ENCODE results near the gene DNM3.

The DNM3 gene

GRCh38 chr1:171910786-171911185 lies 69.5 kb downstream of the DNM3 start:
- Histone ChIP-seq H3K4me3 (ENCODE audit: control insufficient read depth in 1 of 7, extremely low read depth in 1 of 7, insufficient read depth in 4 of 7, low read depth in 2 of 7, low read length in 6 of 7) (no peak overlapping the region), H3K4me1 (ENCODE audit: control extremely low read depth in 1 of 4, control insufficient read depth in 4 of 4, insufficient read depth in 4 of 4, low read length in 3 of 4) (peaks cover 0 to 8% (median 3%) of the 10 kb centered on the region in 4 experiments)
- 100% methylated on average over 1 of the region's 2 CpGs for WGBS (ENCODE audit: insufficient coverage)

GRCh38 chr1:171911506-171911905 lies 70.2 kb downstream of the DNM3 start:
- POLR2A ChIA-PET = interaction anchor here (1.1 kb wide), 1 partner anchor 70 kb away, joined by 3 read pairs; the partner anchor contains the start of gene DNM3
- Histone ChIP-seq H3K4me3 (ENCODE audit: control insufficient read depth in 1 of 7, extremely low read depth in 1 of 7, insufficient read depth in 4 of 7, low read depth in 2 of 7, low read length in 6 of 7) (no peak overlapping the region), H3K36me3 (ENCODE audit: control insufficient read depth in 4 of 4, insufficient read depth in 4 of 4, low read length in 3 of 4) (no peaks in the 10 kb centered on the region), H3K4me1 (ENCODE audit: control extremely low read depth in 1 of 4, control insufficient read depth in 4 of 4, insufficient read depth in 4 of 4, low read length in 3 of 4) (peaks cover 0 to 8% (median 3%) of the 10 kb centered on the region in 4 experiments), H3K27me3 (replicated peaks in 2 of 5; ENCODE audit: control insufficient read depth in 4 of 5, insufficient read depth in 5 of 5, low read length in 4 of 5) (no peaks in the 10 kb centered on the region), H3K9me3 (ENCODE audit: control extremely low read depth in 1 of 5, control insufficient read depth in 4 of 5, insufficient read depth in 2 of 5, low read depth in 1 of 5, low read length in 4 of 5) (no peaks in the 10 kb centered on the region), H3K27ac (ENCODE audit: insufficient read depth in 1 of 2, low read depth in 1 of 2, low read length in 2 of 2, poor library complexity in 1 of 2, severe bottlenecking in 2 of 2) (no peak overlapping the region)
- peak in 1 of 3 donors; percentile 28 for DNase-seq
- 98% methylated on average over 8 of the region's 8 CpGs for WGBS (ENCODE audit: insufficient coverage)
- CTCF ChIA-PET = interaction anchor here (0.6 to 1.2 kb wide), 3 partner anchors 26 to 75 kb away, joined by 3 read pairs; no protein-coding TSS in a partner anchor

More at GRCh38 chr1:171910786-171911185, 69.5 kb downstream of the DNM3 start:
- H3K9me3 ChIP-seq (ENCODE audit: control extremely low read depth in 1 of 5, control insufficient read depth in 4 of 5, insufficient read depth in 2 of 5, low read depth in 1 of 5, low read length in 4 of 5) = no peaks in the 10 kb centered on the region
- no peak overlapping the region for H3K27ac ChIP-seq (ENCODE audit: insufficient read depth in 1 of 2, low read depth in 1 of 2, low read length in 2 of 2, poor library complexity in 1 of 2, severe bottlenecking in 2 of 2)
- H3K27me3 ChIP-seq (replicated peaks in 2 of 5; ENCODE audit: control insufficient read depth in 4 of 5, insufficient read depth in 5 of 5, low read length in 4 of 5) = no peaks in the 10 kb centered on the region
- no peak for DNase-seq
- ChIA-PET POLR2A (interaction anchor here (1.1 kb wide), 1 partner anchor 69 kb away, joined by 3 read pairs; the partner anchor contains the start of gene DNM3), CTCF (interaction anchor here (1.2 to 2.1 kb wide), 3 partner anchors 73 to 110 kb away, joined by 3 to 5 read pairs (median 3); no protein-coding TSS in a partner anchor)
- no peaks in the 10 kb centered on the region for H3K36me3 ChIP-seq (ENCODE audit: control insufficient read depth in 4 of 4, insufficient read depth in 4 of 4, low read length in 3 of 4)

- POLR2A ChIA-PET = no interaction called here
- no peak for DNase-seq
- no peaks in the 10 kb centered on the region for H3K9me3 ChIP-seq (ENCODE audit: control extremely low read depth in 1 of 5, control insufficient read depth in 4 of 5, insufficient read depth in 2 of 5, low read depth in 1 of 5, low read length in 4 of 5)
- peaks cover 0 to 8% (median 3%) of the 10 kb centered on the region in 4 experiments for H3K4me1 ChIP-seq (ENCODE audit: control extremely low read depth in 1 of 4, control insufficient read depth in 4 of 4, insufficient read depth in 4 of 4, low read length in 3 of 4)
- CTCF ChIA-PET = no interaction called here
- no peak overlapping the region for H3K4me3 ChIP-seq (ENCODE audit: control insufficient read depth in 1 of 7, extremely low read depth in 1 of 7, insufficient read depth in 4 of 7, low read depth in 2 of 7, low read length in 6 of 7)
- H3K36me3 ChIP-seq (ENCODE audit: control insufficient read depth in 4 of 4, insufficient read depth in 4 of 4, low read length in 3 of 4) = no peaks in the 10 kb centered on the region
- H3K27ac ChIP-seq (ENCODE audit: insufficient read depth in 1 of 2, low read depth in 1 of 2, low read length in 2 of 2, poor library complexity in 1 of 2, severe bottlenecking in 2 of 2) = no peak overlapping the region
- H3K27me3 ChIP-seq (replicated peaks in 2 of 5; ENCODE audit: control insufficient read depth in 4 of 5, insufficient read depth in 5 of 5, low read length in 4 of 5) = no peaks in the 10 kb centered on the region
- 85% methylated on average over 1 of the region's 2 CpGs for WGBS (ENCODE audit: insufficient coverage)
These were observed 71.3 kb downstream of the DNM3 start for GRCh38 chr1:171912509-171913175.

- CTCF ChIA-PET = no interaction called here
- 0% methylated on average over 2 of the region's 2 CpGs for WGBS (ENCODE audit: insufficient coverage)
- Histone ChIP-seq H3K4me1 (ENCODE audit: control extremely low read depth in 1 of 4, control insufficient read depth in 4 of 4, insufficient read depth in 4 of 4, low read length in 3 of 4) (peaks cover 0 to 8% (median 3%) of the 10 kb centered on the region in 4 experiments), H3K27me3 (replicated peaks in 2 of 5; ENCODE audit: control insufficient read depth in 4 of 5, insufficient read depth in 5 of 5, low read length in 4 of 5) (no peaks in the 10 kb centered on the region), H3K27ac (ENCODE audit: insufficient read depth in 1 of 2, low read depth in 1 of 2, low read length in 2 of 2, poor library complexity in 1 of 2, severe bottlenecking in 2 of 2) (no peak overlapping the region), H3K9me3 (ENCODE audit: control extremely low read depth in 1 of 5, control insufficient read depth in 4 of 5, insufficient read depth in 2 of 5, low read depth in 1 of 5, low read length in 4 of 5) (no peaks in the 10 kb centered on the region), H3K36me3 (ENCODE audit: control insufficient read depth in 4 of 4, insufficient read depth in 4 of 4, low read length in 3 of 4) (no peaks in the 10 kb centered on the region), H3K4me3 (ENCODE audit: control insufficient read depth in 1 of 7, extremely low read depth in 1 of 7, insufficient read depth in 4 of 7, low read depth in 2 of 7, low read length in 6 of 7) (no peak overlapping the region)
- peak; percentile 77 to 92 (median 90) for DNase-seq
- POLR2A ChIA-PET = no interaction called here
These were observed 72.1 kb downstream of the DNM3 start for GRCh38 chr1:171913385-171913784.

GRCh38 chr1:171916315-171916771 lies 75.0 kb downstream of the DNM3 start:
- Histone ChIP-seq H3K4me1 (ENCODE audit: control extremely low read depth in 1 of 4, control insufficient read depth in 4 of 4, insufficient read depth in 4 of 4, low read length in 3 of 4) (peaks cover 0 to 8% (median 3%) of the 10 kb centered on the region in 4 experiments), H3K36me3 (ENCODE audit: control insufficient read depth in 4 of 4, insufficient read depth in 4 of 4, low read length in 3 of 4) (no peaks in the 10 kb centered on the region), H3K9me3 (ENCODE audit: control extremely low read depth in 1 of 5, control insufficient read depth in 4 of 5, insufficient read depth in 2 of 5, low read depth in 1 of 5, low read length in 4 of 5) (no peaks in the 10 kb centered on the region), H3K4me3 (ENCODE audit: control insufficient read depth in 1 of 7, extremely low read depth in 1 of 7, insufficient read depth in 4 of 7, low read depth in 2 of 7, low read length in 6 of 7) (no peak overlapping the region), H3K27ac (ENCODE audit: insufficient read depth in 1 of 2, low read depth in 1 of 2, low read length in 2 of 2, poor library complexity in 1 of 2, severe bottlenecking in 2 of 2) (no peak overlapping the region), H3K27me3 (replicated peaks in 2 of 5; ENCODE audit: control insufficient read depth in 4 of 5, insufficient read depth in 5 of 5, low read length in 4 of 5) (no peaks in the 10 kb centered on the region)
- CTCF ChIA-PET = interaction anchor here (1.0 to 2.1 kb wide), 3 partner anchors 11 to 116 kb away, joined by 3 to 4 read pairs (median 4); no protein-coding TSS in a partner anchor
- POLR2A ChIA-PET = no interaction called here
- no peak for DNase-seq
- WGBS (ENCODE audit: insufficient coverage) = 95% methylated on average over 3 of the region's 3 CpGs

- CTCF ChIA-PET = interaction anchor here (2.1 kb wide), 1 partner anchor 30 kb away, joined by 4 read pairs; no protein-coding TSS in a partner anchor
- DNase-seq = no peak
- no peak overlapping the region for H3K4me3 ChIP-seq (ENCODE audit: control insufficient read depth in 1 of 7, extremely low read depth in 1 of 7, insufficient read depth in 4 of 7, low read depth in 2 of 7, low read length in 6 of 7)
- no peaks in the 10 kb centered on the region for H3K36me3 ChIP-seq (ENCODE audit: control insufficient read depth in 4 of 4, insufficient read depth in 4 of 4, low read length in 3 of 4)
- H3K9me3 ChIP-seq (ENCODE audit: control extremely low read depth in 1 of 5, control insufficient read depth in 4 of 5, insufficient read depth in 2 of 5, low read depth in 1 of 5, low read length in 4 of 5) = no peaks in the 10 kb centered on the region
- H3K27ac ChIP-seq (ENCODE audit: insufficient read depth in 1 of 2, low read depth in 1 of 2, low read length in 2 of 2, poor library complexity in 1 of 2, severe bottlenecking in 2 of 2) = no peak overlapping the region
- H3K27me3 ChIP-seq (replicated peaks in 2 of 5; ENCODE audit: control insufficient read depth in 4 of 5, insufficient read depth in 5 of 5, low read length in 4 of 5) = no peaks in the 10 kb centered on the region
- WGBS (ENCODE audit: insufficient coverage) = no CpG with 5 or more reads among the region's 1 CpG
- POLR2A ChIA-PET = no interaction called here
- H3K4me1 ChIP-seq (ENCODE audit: control extremely low read depth in 1 of 4, control insufficient read depth in 4 of 4, insufficient read depth in 4 of 4, low read length in 3 of 4) = peaks cover 0 to 8% (median 3%) of the 10 kb centered on the region in 4 experiments
These were observed 76.0 kb downstream of the DNM3 start for GRCh38 chr1:171917331-171917730.

Data from common myeloid progenitor, CD34-positive (primary cell).